A673 (cell line): ENCODE results near the gene MARCHF2. TPM values are rescaled to one million over a fixed set of nuclear protein-coding genes. Genes with fewer than 3 reads are reported as not detected.

Source experiments
- BruUV-seq: library from RNA; stranded (reverse); fragments of 400-500 nt; replicated peaks from 2 replicates; lab custom pipeline; 2021; lab: Mats Ljungman, UMichigan
- CTCF ChIA-PET: fragments of 300-600 bp; sonication (Branson Sonifier 250); formaldehyde crosslinking; loops from one replicate; lab custom pipeline; 2022; ENCODE audit warnings: antibody characterized with exemption; lab: Charles Lee
- POLR2A ChIA-PET: fragments of 300-600 bp; sonication (Branson Sonifier 250); formaldehyde crosslinking; loops from one replicate; lab custom pipeline; 2022; ENCODE audit warnings: antibody characterized with exemption; ENCODE audit not compliant: low non-redundant PET; lab: Charles Lee
- DNase-seq: peaks from one replicate; pipeline ENCODE4 v3.0.0-alpha.2; 2015; ENCODE audit warnings: low spot score
- H3K27ac ChIP-seq: fragments of 200-600 bp; sonication (generic); 2 replicates; pipeline ENCODE4 v1.5.1; 2016; ENCODE audit warnings: mixed run types, low read depth, mild to moderate bottlenecking, mixed read lengths, antibody characterized with exemption, low read length; ENCODE audit not compliant: poor library complexity, severe bottlenecking
- H3K27me3 ChIP-seq: fragments of 200-600 bp; sonication (generic); replicated peaks from 2 replicates; pipeline ENCODE4 v1.6.1; 2017; ENCODE audit warnings: mixed run types, low read depth, mild to moderate bottlenecking, mixed read lengths, antibody characterized with exemption, low read length; ENCODE audit not compliant: insufficient read depth, poor library complexity
- H3K36me3 ChIP-seq: fragments of 200-600 bp; sonication (generic); 2 replicates; pipeline ENCODE4 v1.6.1; 2016; ENCODE audit warnings: mixed run types, mild to moderate bottlenecking, mixed read lengths, antibody characterized with exemption, low read length; ENCODE audit not compliant: insufficient read depth, poor library complexity, severe bottlenecking
- H3K4me1 ChIP-seq: fragments of 200-600 bp; sonication (generic); 2 replicates; pipeline ENCODE4 v1.6.1; 2017; ENCODE audit warnings: mixed run types, mild to moderate bottlenecking, mixed read lengths, antibody characterized with exemption, low read length; ENCODE audit not compliant: insufficient read depth, poor library complexity, severe bottlenecking
- H3K4me3 ChIP-seq: fragments of 200-600 bp; sonication (generic); 2 replicates; pipeline ENCODE4 v1.5.1; 2016; ENCODE audit warnings: low read depth, mixed run types, mild to moderate bottlenecking, mixed read lengths, low read length; ENCODE audit not compliant: poor library complexity, severe bottlenecking
- H3K9me3 ChIP-seq: fragments of 200-600 bp; sonication (generic); 2 replicates; pipeline ENCODE4 v1.6.1; 2016; ENCODE audit warnings: mixed run types, low read depth, mild to moderate bottlenecking, mixed read lengths, antibody characterized with exemption, low read length; ENCODE audit not compliant: poor library complexity, severe bottlenecking
- EZH2 ChIP-seq: fragments of 200-600 bp; sonication (generic); IDR thresholded peaks from 2 replicates; pipeline ENCODE4 v1.6.1; 2017; ENCODE audit warnings: borderline replicate concordance, low read depth, mild to moderate bottlenecking, mixed read lengths, antibody characterized with exemption, low read length; ENCODE audit not compliant: poor library complexity, severe bottlenecking
- intact Hi-C: fragments of 100-400 bp; cut with micrococcal nuclease; formaldehyde crosslinking; loops from one replicate; pipeline ENCODE4 v1.10.0; 2022; ENCODE audit not compliant: unreplicated experiment
- total RNA-seq: library from RNA; stranded (reverse); gene quantifications from 2 replicates; pipeline ENCODE4 v1.2.3, GENCODE V29; 2021
- TF ChIP-seq, protein P1 (sequence below): fragments of 300-800, 200-600 bp; sonication (generic); conservative IDR thresholded peaks from 2 replicates; pipeline ENCODE4 v1.5.1; 2017; ENCODE audit warnings: low read depth, mild to moderate bottlenecking, antibody characterized with exemption, low read length, moderate library complexity, mixed read lengths

The MARCHF2 gene
- total RNA-seq, 1 experiment from 2014 or later, result 8.8 TPM

- H3K4me3 ChIP-seq, result no peak overlapping the region
- ChIA-PET POLR2A (no interaction called here), CTCF (no interaction called here)
- H3K9me3 ChIP-seq, result no peaks in the 10 kb centered on the region
- TF ChIP-seq, protein P1, sequence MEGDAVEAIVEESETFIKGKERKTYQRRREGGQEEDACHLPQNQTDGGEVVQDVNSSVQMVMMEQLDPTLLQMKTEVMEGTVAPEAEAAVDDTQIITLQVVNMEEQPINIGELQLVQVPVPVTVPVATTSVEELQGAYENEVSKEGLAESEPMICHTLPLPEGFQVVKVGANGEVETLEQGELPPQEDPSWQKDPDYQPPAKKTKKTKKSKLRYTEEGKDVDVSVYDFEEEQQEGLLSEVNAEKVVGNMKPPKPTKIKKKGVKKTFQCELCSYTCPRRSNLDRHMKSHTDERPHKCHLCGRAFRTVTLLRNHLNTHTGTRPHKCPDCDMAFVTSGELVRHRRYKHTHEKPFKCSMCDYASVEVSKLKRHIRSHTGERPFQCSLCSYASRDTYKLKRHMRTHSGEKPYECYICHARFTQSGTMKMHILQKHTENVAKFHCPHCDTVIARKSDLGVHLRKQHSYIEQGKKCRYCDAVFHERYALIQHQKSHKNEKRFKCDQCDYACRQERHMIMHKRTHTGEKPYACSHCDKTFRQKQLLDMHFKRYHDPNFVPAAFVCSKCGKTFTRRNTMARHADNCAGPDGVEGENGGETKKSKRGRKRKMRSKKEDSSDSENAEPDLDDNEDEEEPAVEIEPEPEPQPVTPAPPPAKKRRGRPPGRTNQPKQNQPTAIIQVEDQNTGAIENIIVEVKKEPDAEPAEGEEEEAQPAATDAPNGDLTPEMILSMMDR, result no peak
- TF ChIP-seq EZH2, result no peak
- H3K36me3 ChIP-seq, result no peaks in the 10 kb centered on the region
- H3K27me3 ChIP-seq, result no peaks in the 10 kb centered on the region
- BruUV-seq, result no TSS peak
- no peak overlapping the region for H3K27ac ChIP-seq
- intact Hi-C loops, result no loop called here
- no peak for DNase-seq
- H3K4me1 ChIP-seq, result no peaks in the 10 kb centered on the region
These were observed 16.7 kb downstream of the MARCHF2 start for GRCh38 chr19:8429826-8430225.

- Histone ChIP-seq H3K9me3 (no peaks in the 10 kb centered on the region), H3K4me3 (no peak overlapping the region), H3K36me3 (no peaks in the 10 kb centered on the region), H3K27me3 (no peaks in the 10 kb centered on the region), H3K4me1 (no peaks in the 10 kb centered on the region), H3K27ac (no peak overlapping the region)
- ChIA-PET POLR2A (no interaction called here), CTCF (no interaction called here)
- no TSS peak for BruUV-seq
- no peak for TF ChIP-seq EZH2
- TF ChIP-seq, protein P1, result no peak
- intact Hi-C loops, result no loop called here
- DNase-seq, result no peak
These were observed 17.5 kb downstream of the MARCHF2 start for GRCh38 chr19:8430650-8431049.

DNA sequence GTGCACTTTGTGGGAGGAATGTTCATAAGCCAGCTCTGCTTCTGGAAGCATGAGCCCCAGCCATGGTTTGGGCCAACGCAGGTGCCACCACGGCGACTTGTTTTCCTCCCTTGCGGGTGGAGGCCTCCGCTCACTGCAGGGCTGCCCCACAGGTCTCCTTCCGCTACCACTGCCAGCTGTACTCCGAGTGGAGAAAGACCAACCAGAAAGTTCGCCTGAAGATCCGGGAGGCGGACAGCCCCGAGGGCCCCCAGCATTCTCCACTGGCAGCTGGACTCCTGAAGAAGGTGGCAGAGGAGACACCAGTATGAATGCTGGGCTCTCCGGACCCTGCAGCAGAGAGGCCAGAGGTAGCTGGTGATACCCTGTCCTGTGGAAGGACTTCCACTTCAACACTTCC is 25.1 kb downstream of the MARCHF2 start:
- ChIA-PET CTCF (interaction anchor here (0.7 kb wide), 1 partner anchor 140 kb away, joined by 3 read pairs; no protein-coding TSS in a partner anchor), POLR2A (no interaction called here)
- Histone ChIP-seq H3K27ac (no peak overlapping the region), H3K4me3 (no peak overlapping the region), H3K27me3 (no peaks in the 10 kb centered on the region), H3K4me1 (no peaks in the 10 kb centered on the region), H3K36me3 (no peaks in the 10 kb centered on the region), H3K9me3 (no peaks in the 10 kb centered on the region)
- DNase-seq, result no peak
- intact Hi-C loops, result no loop called here
- TF ChIP-seq, protein P1, result no peak
- no peak for TF ChIP-seq EZH2
- no TSS peak for BruUV-seq
